Measurements from ENCODE around the gene LRTM2.

The LRTM2 gene

GRCh38 chr12:1869145-1869544 lies 48.8 kb downstream of the LRTM2 start:
- no peak for DNase-seq

- DNase-seq = no peak
Measured at GRCh38 chr12:1870086-1870485, 49.7 kb downstream of the LRTM2 start.

GRCh38 chr12:1870998-1871917 lies 50.9 kb downstream of the LRTM2 start:
- no peak for DNase-seq

- no peak for DNase-seq
Measured at GRCh38 chr12:1872001-1872400, 51.6 kb downstream of the LRTM2 start.

- DNase-seq = no peak
Measured at GRCh38 chr12:1872448-1872847, 52.1 kb downstream of the LRTM2 start.

DNA sequence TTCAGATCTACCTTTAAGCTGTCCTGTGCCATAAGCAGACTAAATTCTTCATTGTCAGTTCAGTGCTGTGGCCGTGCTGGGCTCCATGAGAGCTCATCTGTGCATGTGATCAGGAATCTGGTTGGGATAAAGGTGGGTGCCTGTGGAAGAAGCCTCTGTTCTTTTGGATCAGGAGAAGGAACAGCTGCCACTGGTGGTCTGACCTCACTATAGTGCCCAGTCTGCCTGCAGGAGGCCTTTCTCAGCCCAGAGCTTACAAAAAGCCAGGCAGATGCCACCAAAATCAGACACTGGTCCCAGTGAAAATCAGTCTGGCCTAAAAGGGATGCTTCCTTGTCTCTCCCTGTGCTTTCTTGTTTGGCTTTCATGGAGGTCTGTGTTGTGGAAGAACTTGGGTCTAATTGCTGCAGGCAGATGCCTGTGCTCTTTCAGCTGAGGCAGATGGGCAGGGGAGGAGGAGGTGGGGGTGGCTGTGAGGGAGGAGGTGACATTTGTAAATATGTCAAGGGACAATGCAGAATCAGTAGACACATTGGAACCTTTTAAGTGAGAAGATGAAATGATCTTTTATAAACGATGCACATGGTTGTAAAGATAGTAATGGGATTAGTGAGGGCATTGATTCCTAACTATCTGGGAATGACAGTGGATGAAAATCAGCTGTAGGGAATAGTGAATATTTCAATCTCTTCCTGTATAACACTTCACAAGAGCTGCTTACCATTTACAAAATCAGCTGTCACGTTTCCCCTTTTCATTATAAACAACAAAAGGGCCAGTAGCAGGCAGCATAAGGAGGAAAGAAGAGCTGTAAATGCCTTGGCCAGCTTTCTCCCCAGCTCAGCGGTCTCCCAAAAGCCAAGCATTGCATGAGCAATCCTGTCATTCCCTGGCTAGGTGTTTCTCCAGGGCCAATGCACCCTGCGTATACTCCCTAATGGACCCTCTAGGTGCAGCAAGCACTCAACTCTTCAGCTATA lies 53.5 kb downstream of the LRTM2 start:
- DNase-seq = no peak

DNA sequence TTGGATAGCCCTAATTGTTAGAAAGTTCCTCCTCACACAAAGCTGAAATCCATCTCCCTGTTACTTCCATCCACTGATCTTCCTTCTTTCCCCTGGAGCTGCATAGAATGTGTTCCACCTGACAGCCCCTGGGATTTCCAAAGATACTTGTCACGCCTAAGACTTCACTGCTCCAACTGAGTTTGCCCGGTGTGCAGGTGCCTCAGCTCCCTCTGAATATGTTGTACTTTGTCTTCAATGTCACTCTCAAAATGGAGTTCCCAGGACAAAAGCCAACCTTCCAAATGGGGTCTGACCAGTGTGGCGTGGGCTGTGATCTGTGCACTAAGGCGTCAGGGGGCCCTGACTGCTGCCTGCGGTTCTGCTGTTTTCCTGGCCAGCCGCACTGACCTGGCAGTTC lies 55.2 kb downstream of the LRTM2 start:
- DNase-seq = no peak

- no peak for DNase-seq
Measured at GRCh38 chr12:1876086-1876485, 55.7 kb downstream of the LRTM2 start.

GRCh38 chr12:1877169-1877878 lies 57.0 kb downstream of the LRTM2 start:
- DNase-seq = no peak

DNA sequence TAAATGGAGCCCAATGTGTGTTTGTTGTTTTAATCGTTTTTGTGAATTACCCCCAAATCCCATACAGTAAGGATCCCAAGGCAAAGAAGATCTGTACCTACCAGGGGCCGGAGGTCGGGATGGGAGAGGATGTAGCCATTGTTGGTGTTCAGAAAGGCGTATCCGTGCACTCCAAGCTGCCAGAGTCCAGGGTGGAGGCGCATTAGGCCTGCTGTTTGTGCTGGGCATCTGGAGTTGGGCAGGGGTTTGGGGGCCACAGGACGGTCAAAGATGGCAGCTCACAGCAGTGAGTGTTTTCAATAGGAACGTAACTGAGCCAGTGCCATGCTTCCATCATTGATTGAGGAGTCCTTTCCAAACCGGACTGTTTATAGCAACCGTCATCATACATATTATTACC lies 57.8 kb downstream of the LRTM2 start:
- DNase-seq = no peak

GRCh38 chr12:1878695-1879094 lies 58.3 kb downstream of the LRTM2 start:
- DNase-seq = no peak

- DNase-seq = no peak
Measured at GRCh38 chr12:1879633-1880032, 59.3 kb downstream of the LRTM2 start.

DNA sequence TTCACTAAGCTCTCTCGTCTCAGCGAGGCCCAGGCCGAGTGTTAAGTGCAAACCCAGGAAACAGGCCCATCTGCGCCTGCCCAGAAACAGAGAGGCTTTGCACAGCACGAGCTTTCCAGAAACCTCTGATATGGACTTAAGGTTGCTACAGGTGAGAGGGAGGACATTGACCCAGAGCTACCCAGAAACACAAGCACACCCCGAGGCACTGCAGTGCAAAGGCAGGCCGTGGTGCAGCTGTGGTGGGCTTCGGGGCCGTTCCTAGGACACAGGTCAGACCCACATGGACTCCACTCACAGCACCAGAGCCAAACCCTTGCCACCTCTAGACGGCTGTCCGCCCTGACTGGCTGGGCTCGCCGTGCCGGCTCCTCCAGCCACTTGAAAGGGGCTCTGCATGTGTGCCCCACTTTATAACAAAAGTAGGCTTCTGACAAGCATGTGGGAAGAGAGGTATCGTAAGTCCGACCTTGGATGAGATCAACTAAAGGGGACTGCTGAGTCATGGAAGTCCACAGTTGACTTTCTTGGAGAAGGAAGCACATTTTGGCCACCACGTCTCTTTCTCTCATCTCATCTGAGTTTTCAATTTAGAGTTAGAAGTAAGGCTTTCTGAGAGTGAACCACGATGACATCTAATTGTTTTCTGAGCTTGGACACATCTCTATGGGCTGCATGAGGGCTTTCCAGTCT lies 59.9 kb downstream of the LRTM2 start:
- no peak for DNase-seq

- no peak for DNase-seq
Measured at GRCh38 chr12:1880876-1881275, 60.5 kb downstream of the LRTM2 start.

- DNase-seq = no peak
Measured at GRCh38 chr12:1881301-1881700, 60.9 kb downstream of the LRTM2 start.

- no peak for DNase-seq
Measured at GRCh38 chr12:1881936-1882335, 61.6 kb downstream of the LRTM2 start.

GRCh38 chr12:1882405-1882804 lies 62.0 kb downstream of the LRTM2 start:
- DNase-seq = no peak

DNA sequence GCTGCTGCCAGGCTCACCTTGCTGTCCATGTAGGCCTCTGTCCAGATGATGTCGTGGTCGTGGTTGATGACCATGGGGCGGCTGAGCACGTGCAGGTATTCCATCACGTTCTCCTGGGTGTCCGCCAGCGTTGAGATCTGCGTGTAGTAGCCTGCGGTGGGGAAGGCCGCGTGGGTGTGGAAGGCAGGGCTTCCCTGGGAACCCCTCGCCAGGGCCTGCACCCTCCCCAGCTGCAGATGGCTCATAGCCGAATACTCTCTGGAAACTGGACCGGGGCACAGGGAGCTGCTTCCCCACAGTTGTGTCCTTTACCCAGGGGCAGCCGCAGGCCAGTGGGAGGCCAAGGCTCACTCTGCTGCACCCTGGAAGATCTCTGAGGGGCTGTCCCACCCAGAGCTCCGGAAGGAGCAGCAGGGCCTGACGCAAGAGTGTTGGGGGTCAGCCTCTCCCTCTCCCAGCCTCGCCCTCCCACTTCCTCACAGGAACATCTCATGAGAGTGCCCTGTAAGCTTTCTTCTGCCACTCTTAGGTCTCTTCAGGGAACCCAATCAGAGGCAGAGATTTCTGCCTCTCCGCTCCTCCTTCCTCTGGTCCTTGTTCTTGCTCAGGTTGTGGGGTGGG lies 62.6 kb downstream of the LRTM2 start:
- no peak for DNase-seq

DNA sequence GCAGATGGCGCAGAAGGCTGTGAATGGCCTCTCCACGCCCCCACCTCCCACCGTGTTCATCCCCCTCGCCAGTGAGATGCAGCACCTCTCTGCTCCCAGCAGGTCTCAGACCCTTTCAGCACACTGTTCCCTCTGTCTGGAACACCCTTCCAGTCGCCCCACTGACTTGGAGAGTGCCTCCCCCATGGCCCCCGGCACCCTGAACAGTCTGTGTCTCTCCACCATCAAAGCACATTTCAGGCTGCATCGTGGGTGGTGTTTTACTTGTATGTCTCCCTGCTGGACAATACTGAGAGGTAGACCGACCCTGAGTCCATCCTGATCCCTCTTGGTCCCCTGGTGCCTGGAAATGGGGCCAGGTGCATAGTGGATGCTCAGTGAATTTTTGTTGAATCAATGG lies 63.1 kb downstream of the LRTM2 start:
- no peak for DNase-seq

GRCh38 chr12:1884651-1885050 lies 64.3 kb downstream of the LRTM2 start:
- DNase-seq = no peak

- DNase-seq = no peak
Measured at GRCh38 chr12:1885082-1885596, 64.8 kb downstream of the LRTM2 start.

Data from inflammatory macrophage (primary cell).